IPS-11a (cell line): ENCODE measurements around the gene ARHGAP10.

Source experiments
- H3K4me3 ChIP-seq: one replicate; pipeline ENCODE4 v1.5.1; 2013; ENCODE audit warnings: low read depth, low read length, control low read depth

The ARHGAP10 gene

DNA sequence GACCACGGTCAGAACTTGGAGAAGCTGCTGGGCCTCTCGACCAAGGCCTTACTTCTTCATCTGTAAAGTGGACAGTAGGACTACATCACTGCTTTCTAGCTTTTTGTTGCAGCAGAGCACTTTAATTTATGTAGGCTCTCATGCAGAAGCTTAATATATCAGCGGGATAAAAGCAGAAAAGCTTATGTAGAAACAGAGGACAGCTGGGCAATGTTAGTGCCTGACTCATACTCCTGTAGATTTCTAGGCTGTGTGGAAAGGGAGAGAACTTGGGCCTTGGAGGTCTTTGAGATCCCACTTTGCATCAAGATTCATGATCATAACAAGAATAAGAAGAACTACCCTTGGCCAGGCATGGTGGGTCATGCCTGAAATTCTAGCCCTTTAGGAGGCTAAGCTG lies 91.2 kb downstream of the ARHGAP10 start:
- no peak overlapping the region for H3K4me3 ChIP-seq

GRCh38 chr4:147824316-147824715 lies 92.4 kb downstream of the ARHGAP10 start:
- H3K4me3 ChIP-seq: no peak overlapping the region

- H3K4me3 ChIP-seq: no peak overlapping the region
These were observed 93.0 kb downstream of the ARHGAP10 start for GRCh38 chr4:147824884-147825283.

DNA sequence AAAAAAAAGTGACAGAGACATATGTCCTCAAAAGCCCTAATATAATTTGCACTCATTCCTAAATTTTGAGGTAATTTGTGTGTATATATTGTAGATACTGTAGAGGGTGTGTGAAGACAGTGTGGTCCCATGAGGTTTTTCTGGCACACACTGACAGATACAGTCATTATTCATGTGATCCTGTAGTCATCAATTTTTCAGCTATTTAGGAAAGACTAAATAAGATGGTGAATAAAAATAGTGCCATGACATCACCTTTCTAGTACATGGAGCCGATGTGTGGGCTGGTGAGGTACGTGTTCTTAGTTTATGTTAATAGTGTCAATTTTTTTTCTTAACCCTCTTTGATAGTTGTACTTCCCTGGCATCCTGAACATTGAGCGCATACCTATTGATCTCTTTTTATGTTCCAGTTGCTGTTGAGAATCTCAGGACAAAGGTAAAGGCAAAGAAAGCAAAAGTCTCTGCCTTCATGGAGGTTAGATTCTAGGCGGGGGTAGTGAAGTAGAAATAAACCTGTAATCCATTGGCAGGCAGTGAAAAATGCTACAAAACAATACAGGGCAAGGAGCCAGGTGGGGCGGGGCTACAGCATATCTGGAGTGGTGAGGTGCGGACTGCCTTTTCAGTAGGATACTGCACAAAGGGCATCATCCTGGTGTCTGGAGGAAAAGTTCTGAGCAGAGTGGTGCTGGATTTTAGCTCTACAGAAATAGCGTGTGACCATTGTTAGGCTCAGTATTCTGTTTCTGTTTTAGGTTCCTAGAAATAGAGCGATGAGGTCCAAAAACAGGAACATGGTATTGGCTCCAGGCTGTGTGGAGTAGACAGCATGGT lies 93.8 kb downstream of the ARHGAP10 start:
- no peak overlapping the region for H3K4me3 ChIP-seq

- H3K4me3 ChIP-seq: no peak overlapping the region
These were observed 94.4 kb downstream of the ARHGAP10 start for GRCh38 chr4:147826288-147826646.

DNA sequence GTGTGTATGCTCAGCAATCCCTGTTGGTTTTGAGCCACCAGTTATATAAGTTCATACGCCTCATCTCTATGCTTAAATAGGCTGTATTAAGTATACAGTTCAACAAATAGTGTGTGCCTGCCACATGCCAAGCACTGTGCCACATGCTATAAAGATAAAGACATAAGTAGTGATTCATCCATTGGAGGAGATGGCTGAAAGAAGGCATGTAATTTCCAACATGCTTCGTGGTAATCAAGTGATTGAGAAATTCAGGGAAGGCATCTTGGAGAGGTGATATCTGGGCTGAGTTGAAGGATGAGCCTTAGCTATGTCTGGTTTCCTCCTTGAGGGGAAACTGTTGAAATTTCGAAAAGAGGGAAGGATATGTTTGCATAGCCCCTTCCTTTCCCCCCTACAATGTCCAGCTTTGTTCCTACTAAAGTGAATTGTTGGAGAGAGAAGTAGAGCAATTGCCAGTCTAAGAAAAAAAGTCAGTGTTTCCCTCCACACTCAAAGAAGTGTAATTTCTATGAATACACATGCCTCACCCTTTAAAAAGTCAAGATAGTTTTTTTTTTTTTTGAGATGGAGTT lies 96.5 kb downstream of the ARHGAP10 start:
- no peak overlapping the region for H3K4me3 ChIP-seq

DNA sequence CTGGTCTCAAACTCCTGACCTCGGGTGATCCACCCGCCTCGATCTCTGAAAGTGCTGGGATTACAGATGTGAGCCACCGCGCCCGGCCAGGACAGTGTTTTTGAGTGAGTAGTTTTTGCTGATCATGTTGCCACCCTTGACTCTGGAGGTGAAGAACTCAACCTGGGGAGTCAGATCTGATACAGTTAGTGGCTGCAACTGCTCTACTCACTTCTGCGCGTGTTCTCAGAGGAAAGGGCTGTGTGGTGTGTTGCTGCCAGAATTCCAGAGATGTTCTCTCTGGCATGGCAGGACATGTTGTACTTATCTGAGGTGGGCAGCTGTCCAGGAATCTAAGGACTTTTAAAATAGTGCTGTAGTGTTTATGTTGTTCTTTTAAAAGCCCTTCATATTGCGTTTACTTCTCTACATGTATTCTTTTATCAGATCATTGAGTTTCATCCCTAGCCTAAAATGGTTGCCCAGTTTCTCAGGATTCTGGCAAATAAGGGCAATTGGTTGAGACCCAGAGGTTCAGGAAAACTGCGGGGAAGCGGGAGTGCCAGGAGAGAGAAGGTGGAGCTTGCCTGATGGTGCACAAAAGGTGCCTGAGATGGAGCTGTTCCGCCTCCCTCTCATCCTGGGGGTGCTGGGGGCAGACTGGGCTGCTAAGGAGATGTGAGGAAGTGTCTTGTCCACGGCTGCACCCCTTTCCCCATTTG lies 97.7 kb downstream of the ARHGAP10 start:
- no peak overlapping the region for H3K4me3 ChIP-seq

DNA sequence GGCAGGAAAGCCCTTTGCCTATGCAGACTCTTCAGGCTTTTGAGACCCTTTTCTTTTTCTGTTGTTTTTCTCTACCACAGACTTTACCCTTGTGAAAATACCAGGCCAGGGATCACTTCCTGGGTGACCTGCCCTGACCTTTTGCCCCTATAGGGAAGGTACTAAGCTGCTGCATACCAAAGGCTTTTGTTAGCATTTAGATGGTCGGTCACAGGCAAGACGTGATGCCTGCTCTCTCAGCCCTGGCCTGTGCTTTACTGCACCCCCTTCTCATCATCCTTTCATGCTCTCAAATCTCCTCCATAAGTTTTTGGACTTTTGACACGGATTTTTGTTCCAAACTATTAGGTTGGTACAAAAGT lies 98.2 kb downstream of the ARHGAP10 start:
- no peak overlapping the region for H3K4me3 ChIP-seq

DNA sequence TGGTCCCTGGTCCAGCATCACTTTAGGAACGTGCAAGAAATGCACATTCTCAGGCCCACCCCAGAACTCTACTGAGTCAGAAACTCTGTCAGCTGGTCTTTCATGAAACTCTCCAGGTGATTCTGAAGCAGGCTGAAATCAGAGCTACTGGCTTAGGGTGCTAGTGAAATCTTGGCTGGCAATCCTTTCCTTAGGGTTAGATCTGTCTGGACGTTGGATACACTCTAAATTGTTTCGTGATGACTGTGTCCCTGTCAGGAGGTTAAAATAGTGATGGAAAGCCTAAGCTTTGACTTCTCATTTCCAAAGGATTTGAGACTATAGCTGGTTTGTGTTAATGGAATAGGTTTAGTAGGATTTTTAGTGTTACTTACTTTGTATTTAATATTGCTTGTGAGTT lies 99.1 kb downstream of the ARHGAP10 start:
- no peak overlapping the region for H3K4me3 ChIP-seq

GRCh38 chr4:147831551-147832171 lies 99.8 kb downstream of the ARHGAP10 start:
- H3K4me3 ChIP-seq: no peak overlapping the region

GRCh38 chr4:147833254-147833653 lies 101.4 kb downstream of the ARHGAP10 start:
- H3K4me3 ChIP-seq: no peak overlapping the region

DNA sequence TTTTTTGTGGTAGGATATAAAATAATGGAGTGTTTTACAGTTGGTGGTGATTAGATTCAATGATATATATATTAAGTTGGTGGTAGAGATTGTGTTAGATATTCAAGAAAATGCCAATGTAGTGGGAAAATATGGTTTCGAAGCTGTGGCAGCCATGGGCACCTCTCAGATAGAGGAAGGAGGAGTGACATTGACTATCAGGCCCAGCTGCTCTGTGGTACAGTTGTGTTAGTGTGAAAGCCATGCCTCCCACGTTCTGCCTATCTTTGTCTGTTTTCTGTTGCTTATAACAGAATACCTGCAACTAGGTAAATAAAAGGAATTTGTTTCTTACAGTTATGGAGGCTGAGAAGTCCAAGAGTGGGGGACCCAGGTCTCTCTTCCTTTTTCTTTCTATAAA lies 101.9 kb downstream of the ARHGAP10 start:
- no peak overlapping the region for H3K4me3 ChIP-seq

GRCh38 chr4:147834480-147834879 lies 102.6 kb downstream of the ARHGAP10 start:
- no peak overlapping the region for H3K4me3 ChIP-seq

DNA sequence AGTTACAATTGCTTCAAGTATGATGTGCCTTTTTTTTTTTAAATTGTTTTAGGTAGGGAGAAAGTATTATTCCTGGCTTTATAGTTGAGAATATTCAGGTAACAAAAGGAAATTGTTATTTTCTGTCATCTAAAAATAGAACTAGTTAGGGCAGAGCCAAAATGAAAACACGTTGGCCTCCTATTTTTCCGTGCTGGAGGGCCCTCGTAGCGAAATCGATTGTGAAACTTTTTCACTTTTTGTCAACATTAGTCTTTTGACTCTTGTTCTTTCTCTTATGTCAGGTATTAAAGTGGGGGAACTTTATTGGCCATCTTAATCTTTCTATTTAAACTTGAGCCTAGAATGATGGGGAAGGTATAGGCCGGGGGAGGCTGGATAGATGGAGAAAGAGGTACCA lies 104.9 kb downstream of the ARHGAP10 start:
- no peak overlapping the region for H3K4me3 ChIP-seq

DNA sequence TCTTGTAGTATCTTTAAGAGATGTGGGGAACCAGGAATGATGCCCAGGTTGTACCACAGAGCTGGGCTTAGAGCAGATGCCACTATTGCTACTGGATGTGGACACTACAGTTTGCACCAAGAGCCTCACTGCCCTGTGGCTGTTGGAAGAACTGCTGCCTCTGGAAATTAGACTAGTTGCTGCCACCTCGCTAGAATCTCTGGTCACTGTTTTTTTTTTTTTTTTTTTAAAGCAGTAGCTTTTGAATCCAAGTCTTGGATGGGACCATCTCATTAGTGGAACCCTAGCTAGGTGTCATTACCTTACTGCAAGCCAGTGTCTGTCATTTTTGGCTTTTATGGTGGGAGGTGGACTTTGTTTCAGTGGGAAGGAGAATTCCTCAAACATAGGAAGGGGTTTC lies 105.5 kb downstream of the ARHGAP10 start:
- H3K4me3 ChIP-seq: no peak overlapping the region

- no peak overlapping the region for H3K4me3 ChIP-seq
These were observed 106.0 kb downstream of the ARHGAP10 start for GRCh38 chr4:147837854-147838253.

- no peak overlapping the region for H3K4me3 ChIP-seq
These were observed 107.3 kb downstream of the ARHGAP10 start for GRCh38 chr4:147839200-147839599.

GRCh38 chr4:147839663-147840062 lies 107.8 kb downstream of the ARHGAP10 start:
- no peak overlapping the region for H3K4me3 ChIP-seq

- no peak overlapping the region for H3K4me3 ChIP-seq
These were observed 109.2 kb downstream of the ARHGAP10 start for GRCh38 chr4:147840838-147841738.

DNA sequence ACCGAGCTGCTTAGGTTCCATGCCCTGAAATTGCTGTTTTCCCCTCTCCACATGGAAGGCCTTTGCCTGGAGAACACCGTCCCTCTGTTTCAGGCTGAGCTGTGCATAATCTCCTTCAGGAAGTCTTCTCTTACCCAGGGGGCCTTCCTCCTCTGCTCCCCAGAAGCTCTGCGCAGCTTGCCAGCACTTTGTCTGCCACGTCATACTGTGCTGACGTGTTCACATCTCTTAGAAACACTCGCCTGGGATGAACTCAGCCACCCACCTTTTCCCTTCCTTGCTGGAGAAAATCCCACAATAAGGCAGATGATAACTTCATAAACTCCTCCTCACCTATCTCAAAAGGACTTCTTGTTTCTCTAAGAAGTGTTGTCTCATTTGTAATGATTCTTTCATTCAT lies 110.7 kb downstream of the ARHGAP10 start:
- no peak overlapping the region for H3K4me3 ChIP-seq

DNA sequence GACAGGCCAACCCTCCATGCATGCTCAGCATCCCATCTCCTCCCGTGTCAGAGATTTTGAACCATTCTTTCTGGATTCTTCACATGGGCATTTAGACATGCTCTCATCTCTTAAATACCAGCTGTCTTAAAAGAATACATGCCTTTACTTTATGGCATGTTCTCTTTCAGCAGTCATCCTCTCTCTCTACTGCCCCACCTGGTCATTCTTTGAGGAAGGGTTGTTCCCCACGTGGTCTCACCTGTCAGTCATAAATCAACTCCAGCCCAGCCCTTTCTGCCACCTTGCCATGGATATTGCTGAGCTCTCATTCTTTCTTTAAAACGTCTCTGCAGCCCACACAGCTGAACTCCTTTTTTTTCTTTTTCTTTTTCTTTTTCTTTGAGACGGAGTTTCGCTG lies 111.3 kb downstream of the ARHGAP10 start:
- no peak overlapping the region for H3K4me3 ChIP-seq
